GM21576 (cell line): ENCODE results near the gene SIDT2.
"Not testable (repeated sequence)": the region's sequence is repeated elsewhere in the genome, so short reads cannot be mapped to it uniquely, and the experiment has no call there.

Experiments used
- ATAC-seq: cut with Tn5 transposase; IDR thresholded peaks from one replicate; pipeline ENCODE4 v1.9.1; 2021; ENCODE audit warnings: mild to moderate bottlenecking, moderate library complexity; ENCODE audit not compliant: unreplicated experiment

SIDT2 gene

GRCh38 chr11:117171404-117172061, 7.0 kb upstream of the SIDT2 start:
- ATAC-seq, result no peak

GRCh38 chr11:117172724-117173421, 5.7 kb upstream of the SIDT2 start:
- ATAC-seq, result no peak

GRCh38 chr11:117175104-117175503, 3.4 kb upstream of the SIDT2 start:
- no peak for ATAC-seq

GRCh38 chr11:117175781-117176180, 2.8 kb upstream of the SIDT2 start:
- ATAC-seq, result no peak

- no peak for ATAC-seq
Measured at GRCh38 chr11:117176186-117176585, 2.4 kb upstream of the SIDT2 start.

GRCh38 chr11:117177534-117178209, 871 bp upstream of the SIDT2 start:
- ATAC-seq, result no peak

GRCh38 chr11:117179048-117179999, 781 bp downstream of the SIDT2 start:
- ATAC-seq, result peak; percentile 29

GRCh38 chr11:117180020-117180419, 1.5 kb downstream of the SIDT2 start:
- no peak for ATAC-seq

- ATAC-seq, result no peak
Measured at GRCh38 chr11:117180661-117181585, 2.4 kb downstream of the SIDT2 start.

- no peak for ATAC-seq
Measured at GRCh38 chr11:117181586-117182550, 3.3 kb downstream of the SIDT2 start.

- no peak for ATAC-seq
Measured at GRCh38 chr11:117182551-117182935, 4.0 kb downstream of the SIDT2 start.

GRCh38 chr11:117183178-117183577, 4.6 kb downstream of the SIDT2 start:
- ATAC-seq, result not testable (repeated sequence)

- ATAC-seq, result no peak
Measured at GRCh38 chr11:117183724-117184349, 5.3 kb downstream of the SIDT2 start.

- no peak for ATAC-seq
Measured at GRCh38 chr11:117185736-117186430, 7.3 kb downstream of the SIDT2 start.

GRCh38 chr11:117186431-117186761, 7.9 kb downstream of the SIDT2 start:
- ATAC-seq, result no peak

GRCh38 chr11:117187007-117187406, 8.5 kb downstream of the SIDT2 start:
- ATAC-seq, result no peak

- ATAC-seq, result no peak
Measured at GRCh38 chr11:117187428-117187798, 8.9 kb downstream of the SIDT2 start.
